ENCODE results near the gene ISYNA1. TPM values are rescaled to one million over a fixed set of nuclear protein-coding genes. Genes with fewer than 3 reads are reported as not detected.
A peak's percentile ranks its signal among the peaks of the same experiment; 100 is the strongest.

The ISYNA1 gene
- total and polyA plus RNA-seq, 8 donors, result 7.8 to 47.3 (median 15.4) TPM

- Histone ChIP-seq H3K27ac (peak overlapping the region in 3 of 5 donors; percentile 27 to 50 (median 40)), H3K36me3 (no peaks in the 10 kb centered on the region), H3K4me1 (peaks cover 52 to 92% (median 84%) of the 10 kb centered on the region in 4 donors), H3K27me3 (no peaks in the 10 kb centered on the region), H3K9me3 (no peaks in the 10 kb centered on the region), H3K4me3 (no peak overlapping the region)
- 60 to 73% (median 69%) methylated on average over 12 of the region's 12 CpGs for WGBS, 5 donors
- intact Hi-C loops (cut with DNase I; ENCODE audit: low total_unique reads), result loop anchor here (5.0 kb wide), 1 partner anchor 34 kb away; no protein-coding TSS in a partner anchor
- no peak for DNase-seq
- TF ChIP-seq CTCF (IDR thresholded peaks at IDR 0.05) (no peak), EP300 (IDR thresholded peaks at IDR 0.05) (no peak), POLR2AphosphoS5 (IDR thresholded peaks at IDR 0.05) (no peak), POLR2A (IDR thresholded peaks at IDR 0.05) (no peak)
These were observed 45.4 kb upstream of the ISYNA1 start for GRCh38 chr19:18483119-18483890.

GRCh38 chr19:18481505-18482222 is 43.7 kb upstream of the ISYNA1 start:
- Histone ChIP-seq H3K36me3 (no peaks in the 10 kb centered on the region), H3K27ac (peak overlapping the region in 2 of 5 donors; percentile 83 to 92), H3K27me3 (no peaks in the 10 kb centered on the region), H3K9me3 (no peaks in the 10 kb centered on the region), H3K4me3 (no peak overlapping the region), H3K4me1 (peaks cover 44 to 92% (median 76%) of the 10 kb centered on the region in 4 donors)
- no peak for TF ChIP-seq POLR2AphosphoS5 (IDR thresholded peaks at IDR 0.05)
- TF ChIP-seq CTCF (IDR thresholded peaks at IDR 0.05), result no peak
- no peak for TF ChIP-seq POLR2A (IDR thresholded peaks at IDR 0.05)
- TF ChIP-seq EP300 (IDR thresholded peaks at IDR 0.05), result no peak
- 91 to 94% (median 92%) methylated on average over 12 of the region's 12 CpGs for WGBS, 5 donors
- intact Hi-C loops (cut with DNase I; ENCODE audit: low total_unique reads), result loop anchor here (5.0 kb wide), 1 partner anchor 36 kb away; no protein-coding TSS in a partner anchor
- no peak for DNase-seq

- intact Hi-C loops (cut with DNase I; ENCODE audit: low total_unique reads), result loop anchor here (5.0 kb wide), 1 partner anchor 37 kb away; no protein-coding TSS in a partner anchor
- peak; percentile 49 to 59 for DNase-seq
- no peaks in the 10 kb centered on the region for H3K36me3 ChIP-seq
- no peaks in the 10 kb centered on the region for H3K27me3 ChIP-seq
- H3K27ac ChIP-seq, result peak overlapping the region; percentile 26 to 92 (median 81)
- WGBS, 5 donors, result 33 to 49% (median 39%) methylated on average over 9 to 13 of the region's 13 CpGs
- H3K9me3 ChIP-seq, result no peaks in the 10 kb centered on the region
- H3K4me1 ChIP-seq, result peaks cover 43 to 92% (median 75%) of the 10 kb centered on the region in 4 donors
- no peak overlapping the region for H3K4me3 ChIP-seq
- TF ChIP-seq EP300 (IDR thresholded peaks at IDR 0.05), result peak; percentile 91
- no peak for TF ChIP-seq POLR2A (IDR thresholded peaks at IDR 0.05)
- no peak for TF ChIP-seq CTCF (IDR thresholded peaks at IDR 0.05)
- peak; percentile 68 to 94 (median 83) for TF ChIP-seq POLR2AphosphoS5 (IDR thresholded peaks at IDR 0.05)
These were observed 42.2 kb upstream of the ISYNA1 start for GRCh38 chr19:18480006-18480691.
